Endothelial cell (in vitro differentiated cells): ENCODE data around the gene SAT2. TPM values are rescaled to one million over a fixed set of nuclear protein-coding genes. Genes with fewer than 3 reads are reported as not detected.

ENCODE experiments used
- DNase-seq: peaks from one replicate; pipeline ENCODE4 v3.0.0; 2021; ENCODE audit warnings: low spot score
- H3K27ac Mint-ChIP-seq: one replicate; pipeline ENCODE4 v1.8.0; 2021; ENCODE audit warnings: mixed read lengths, inconsistent platforms; ENCODE audit not compliant: unreplicated experiment
- H3K27me3 Mint-ChIP-seq: one replicate; pipeline ENCODE4 v1.8.0; 2021; ENCODE audit warnings: mild to moderate bottlenecking, moderate library complexity, mixed read lengths, inconsistent platforms; ENCODE audit not compliant: unreplicated experiment
- H3K36me3 Mint-ChIP-seq: one replicate; pipeline ENCODE4 v1.8.0; 2021; ENCODE audit warnings: mild to moderate bottlenecking, low read depth, mixed read lengths, inconsistent platforms; ENCODE audit not compliant: unreplicated experiment
- H3K4me1 Mint-ChIP-seq: one replicate; pipeline ENCODE4 v1.8.0; 2021; ENCODE audit warnings: mild to moderate bottlenecking, mixed read lengths, inconsistent platforms; ENCODE audit not compliant: unreplicated experiment
- H3K4me3 Mint-ChIP-seq: one replicate; pipeline ENCODE4 v1.8.0; 2021; ENCODE audit warnings: mild to moderate bottlenecking, mixed read lengths, inconsistent platforms; ENCODE audit not compliant: unreplicated experiment
- H3K9me3 Mint-ChIP-seq: one replicate; pipeline ENCODE4 v1.8.0; 2021; ENCODE audit warnings: mixed read lengths, inconsistent platforms; ENCODE audit not compliant: unreplicated experiment
- total RNA-seq: library from RNA; stranded (reverse); fragmentation: NEBNext Ultra II Directional; extraction: Animal tissue kit (Norgen Biotek cat#: 25700); gene quantifications from one replicate; pipeline ENCODE4 v1.2.1, GENCODE V29; 2021; ENCODE audit not compliant: unreplicated experiment
- TF ChIP-seq, protein P1 (sequence below): fragments of 200-600 bp; sonication (generic); IDR thresholded peaks from one replicate; pipeline ENCODE4 v1.5.0; 2021; ENCODE audit warnings: antibody characterized with exemption; ENCODE audit not compliant: unreplicated experiment

The SAT2 gene
- total RNA-seq, 1 donor from 2014 or later = 100 TPM

DNA sequence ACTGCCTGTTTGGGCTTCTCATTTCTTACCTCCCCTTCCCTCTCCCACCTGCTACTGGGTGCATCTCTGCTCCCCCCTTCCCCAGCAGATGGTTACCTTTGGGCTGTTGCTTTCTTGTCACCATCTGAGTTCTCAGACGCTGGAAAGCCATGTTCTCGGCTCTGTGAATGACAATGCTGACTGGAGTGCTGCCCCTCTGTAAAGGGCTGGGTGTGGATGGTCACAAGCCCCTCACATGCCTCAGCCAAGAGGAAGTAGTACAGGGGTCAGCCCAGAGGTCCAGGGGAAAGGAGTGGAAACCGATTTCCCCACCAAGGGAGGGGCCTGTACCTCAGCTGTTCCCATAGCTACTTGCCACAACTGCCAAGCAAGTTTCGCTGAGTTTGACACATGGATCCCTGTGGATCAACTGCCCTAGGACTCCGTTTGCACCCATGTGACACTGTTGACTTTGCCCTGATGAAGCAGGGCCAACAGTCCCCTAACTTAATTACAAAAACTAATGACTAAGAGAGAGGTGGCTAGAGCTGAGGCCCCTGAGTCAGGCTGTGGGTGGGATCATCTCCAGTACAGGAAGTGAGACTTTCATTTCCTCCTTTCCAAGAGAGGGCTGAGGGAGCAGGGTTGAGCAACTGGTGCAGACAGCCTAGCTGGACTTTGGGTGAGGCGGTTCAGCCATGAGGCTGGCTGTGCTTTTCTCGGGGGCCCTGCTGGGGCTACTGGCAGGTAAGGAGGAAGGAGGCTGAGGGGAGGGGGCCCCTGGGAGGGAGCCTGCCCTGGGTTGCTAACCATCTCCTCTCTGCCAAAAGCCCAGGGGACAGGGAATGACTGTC is 48.4 kb downstream of the SAT2 start, which contains the start of gene CD68:
Gene CD68, plus strand, starts transcription at position 638 of the 833 bp plus-strand sequence. Its CDS starts 40 bp downstream, at position 678.
- H3K36me3 Mint-ChIP-seq = peaks cover 68% of the 10 kb centered on the region
- H3K27me3 Mint-ChIP-seq = peaks cover 19% of the 10 kb centered on the region
- H3K27ac Mint-ChIP-seq = peak within 1 kb of the TSS; percentile 95
- H3K9me3 Mint-ChIP-seq = no peaks in the 10 kb centered on the region
- no peak for DNase-seq
- TF ChIP-seq, protein P1, sequence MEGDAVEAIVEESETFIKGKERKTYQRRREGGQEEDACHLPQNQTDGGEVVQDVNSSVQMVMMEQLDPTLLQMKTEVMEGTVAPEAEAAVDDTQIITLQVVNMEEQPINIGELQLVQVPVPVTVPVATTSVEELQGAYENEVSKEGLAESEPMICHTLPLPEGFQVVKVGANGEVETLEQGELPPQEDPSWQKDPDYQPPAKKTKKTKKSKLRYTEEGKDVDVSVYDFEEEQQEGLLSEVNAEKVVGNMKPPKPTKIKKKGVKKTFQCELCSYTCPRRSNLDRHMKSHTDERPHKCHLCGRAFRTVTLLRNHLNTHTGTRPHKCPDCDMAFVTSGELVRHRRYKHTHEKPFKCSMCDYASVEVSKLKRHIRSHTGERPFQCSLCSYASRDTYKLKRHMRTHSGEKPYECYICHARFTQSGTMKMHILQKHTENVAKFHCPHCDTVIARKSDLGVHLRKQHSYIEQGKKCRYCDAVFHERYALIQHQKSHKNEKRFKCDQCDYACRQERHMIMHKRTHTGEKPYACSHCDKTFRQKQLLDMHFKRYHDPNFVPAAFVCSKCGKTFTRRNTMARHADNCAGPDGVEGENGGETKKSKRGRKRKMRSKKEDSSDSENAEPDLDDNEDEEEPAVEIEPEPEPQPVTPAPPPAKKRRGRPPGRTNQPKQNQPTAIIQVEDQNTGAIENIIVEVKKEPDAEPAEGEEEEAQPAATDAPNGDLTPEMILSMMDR = no peak
- H3K4me3 Mint-ChIP-seq = peak within 1 kb of the TSS; percentile 72
- H3K4me1 Mint-ChIP-seq = peaks cover 77% of the 10 kb centered on the region

DNA sequence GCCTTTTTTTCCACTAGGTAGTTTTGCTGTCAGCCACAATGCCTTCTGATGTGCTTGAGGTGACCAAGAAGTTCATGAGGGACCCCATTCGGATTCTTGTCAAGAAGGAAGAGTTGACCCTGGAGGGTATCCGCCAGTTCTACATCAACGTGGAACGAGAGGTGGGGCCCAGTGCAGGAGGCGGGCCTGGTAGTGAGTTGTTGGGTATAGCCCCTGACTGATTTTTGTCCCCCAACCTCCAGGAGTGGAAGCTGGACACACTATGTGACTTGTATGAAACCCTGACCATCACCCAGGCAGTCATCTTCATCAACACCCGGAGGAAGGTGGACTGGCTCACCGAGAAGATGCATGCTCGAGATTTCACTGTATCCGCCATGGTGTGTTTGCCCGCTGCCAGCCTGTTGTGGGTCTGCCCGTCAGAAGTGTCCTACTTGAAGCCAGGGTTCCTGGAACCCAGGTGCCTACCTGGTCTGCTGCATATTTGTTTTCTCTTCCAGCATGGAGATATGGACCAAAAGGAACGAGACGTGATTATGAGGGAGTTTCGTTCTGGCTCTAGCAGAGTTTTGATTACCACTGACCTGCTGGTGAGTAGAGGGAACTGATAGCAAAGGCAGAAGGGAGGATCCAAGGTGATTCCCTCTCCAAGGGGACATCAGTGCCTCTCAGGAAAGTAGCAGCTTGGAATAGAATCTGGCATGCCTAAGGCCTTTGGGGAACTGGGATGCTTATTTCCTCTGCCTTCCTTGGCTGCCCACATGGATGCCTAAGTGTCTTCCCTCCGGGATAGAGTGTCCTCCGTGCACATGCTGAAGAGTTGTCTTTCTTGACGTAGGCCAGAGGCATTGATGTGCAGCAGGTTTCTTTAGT is 50.1 kb downstream of the SAT2 start:
- no peak for DNase-seq
- TF ChIP-seq, protein P1 = no peak
- Mint-ChIP-seq H3K4me3 (peak overlapping the region; percentile 62), H3K27ac (peak overlapping the region; percentile 53), H3K9me3 (no peaks in the 10 kb centered on the region), H3K4me1 (peaks cover 71% of the 10 kb centered on the region), H3K36me3 (peaks cover 64% of the 10 kb centered on the region), H3K27me3 (peaks cover 13% of the 10 kb centered on the region)

DNA sequence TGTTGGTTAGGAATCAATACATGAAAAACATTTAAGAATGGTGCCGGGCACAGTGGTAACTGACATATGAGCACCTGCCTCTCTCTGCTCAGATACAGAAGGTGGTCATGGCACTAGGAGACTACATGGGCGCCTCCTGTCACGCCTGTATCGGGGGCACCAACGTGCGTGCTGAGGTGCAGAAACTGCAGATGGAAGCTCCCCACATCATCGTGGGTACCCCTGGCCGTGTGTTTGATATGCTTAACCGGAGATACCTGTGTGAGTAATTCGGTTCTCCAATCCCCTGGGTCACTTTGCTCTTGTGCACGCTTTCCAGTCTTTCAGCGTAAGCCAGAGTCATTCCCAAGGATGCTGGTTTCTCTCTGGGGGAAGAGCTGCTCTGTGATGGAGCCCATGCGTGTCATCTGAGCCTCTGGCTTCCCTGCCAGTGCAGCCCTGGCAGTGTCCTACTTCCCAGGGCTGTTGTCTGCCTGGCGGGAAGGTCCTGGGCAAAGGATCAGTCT is 51.1 kb downstream of the SAT2 start:
- Mint-ChIP-seq H3K36me3 (peaks cover 73% of the 10 kb centered on the region), H3K4me1 (peaks cover 74% of the 10 kb centered on the region), H3K9me3 (no peaks in the 10 kb centered on the region), H3K27ac (peak overlapping the region; percentile 1), H3K27me3 (peaks cover 13% of the 10 kb centered on the region), H3K4me3 (peak overlapping the region; percentile 62)
- DNase-seq = no peak
- TF ChIP-seq, protein P1 = no peak

Other genes starting within 250 kb of the SAT2 start
- 1.7 TPM for gene TNK1, start 246.7 kb downstream of the SAT2 start, total RNA-seq
- gene PLSCR3, start 233.3 kb downstream of the SAT2 start, total RNA-seq = 74.2 TPM
- gene TMEM256, start 223.7 kb downstream of the SAT2 start, total RNA-seq = 94.7 TPM
- gene NLGN2, start 220.0 kb downstream of the SAT2 start, total RNA-seq = 54.8 TPM
- 0.38 TPM for gene SPEM1, start 207.5 kb downstream of the SAT2 start, total RNA-seq
- gene SPEM2, start 202.2 kb downstream of the SAT2 start, total RNA-seq = 0.15 TPM
- gene SPEM3, start 199.0 kb downstream of the SAT2 start, total RNA-seq = not detected
- gene TMEM102, start 192.4 kb downstream of the SAT2 start, total RNA-seq = 6.1 TPM
- gene FGF11, start 188.3 kb downstream of the SAT2 start, total RNA-seq = 19.7 TPM
- 11.8 TPM for gene CHRNB1, start 182.8 kb downstream of the SAT2 start, total RNA-seq
- gene ZBTB4, start 148.2 kb downstream of the SAT2 start, total RNA-seq = 21.5 TPM
- not detected for gene SLC35G6, start 146.4 kb downstream of the SAT2 start, total RNA-seq
- gene POLR2A, start 143.5 kb downstream of the SAT2 start, total RNA-seq = 198 TPM
- 16.3 TPM for gene TNFSF12, start 78.8 kb downstream of the SAT2 start, total RNA-seq
- gene TNFSF13, start 69.1 kb downstream of the SAT2 start, total RNA-seq = 5.6 TPM
- gene SENP3, start 65.9 kb downstream of the SAT2 start, total RNA-seq = 57.8 TPM
- 1.6 TPM for gene CD68, start 48.2 kb downstream of the SAT2 start, total RNA-seq
- gene MPDU1, start 44.0 kb downstream of the SAT2 start, total RNA-seq = 51.8 TPM
- 1.3 TPM for gene SOX15, start 37.7 kb downstream of the SAT2 start, total RNA-seq
- 37.9 TPM for gene FXR2, start 12.9 kb downstream of the SAT2 start, total RNA-seq
- gene SHBG, start 2.3 kb upstream of the SAT2 start, total RNA-seq = 0.95 TPM
- gene ATP1B2, start 23.1 kb upstream of the SAT2 start, total RNA-seq = 10.4 TPM
- gene TP53, start 59.7 kb upstream of the SAT2 start, total RNA-seq = 95.5 TPM
- gene WRAP53, start 60.7 kb upstream of the SAT2 start, total RNA-seq = 21.3 TPM
- 61.9 TPM for gene EFNB3, start 77.4 kb upstream of the SAT2 start, total RNA-seq
- 0.72 TPM for gene DNAH2, start 89.9 kb upstream of the SAT2 start, total RNA-seq
- 47.4 TPM for gene KDM6B, start 206.4 kb upstream of the SAT2 start, total RNA-seq
- gene TMEM88, start 227.2 kb upstream of the SAT2 start, total RNA-seq = 13.6 TPM
- gene NAA38, start 229.7 kb upstream of the SAT2 start, total RNA-seq = 97.9 TPM
- 6.4 TPM for gene CYB5D1, start 230.2 kb upstream of the SAT2 start, total RNA-seq